ENCODE data around the gene ATF4.

Gene ATF4

DNA sequence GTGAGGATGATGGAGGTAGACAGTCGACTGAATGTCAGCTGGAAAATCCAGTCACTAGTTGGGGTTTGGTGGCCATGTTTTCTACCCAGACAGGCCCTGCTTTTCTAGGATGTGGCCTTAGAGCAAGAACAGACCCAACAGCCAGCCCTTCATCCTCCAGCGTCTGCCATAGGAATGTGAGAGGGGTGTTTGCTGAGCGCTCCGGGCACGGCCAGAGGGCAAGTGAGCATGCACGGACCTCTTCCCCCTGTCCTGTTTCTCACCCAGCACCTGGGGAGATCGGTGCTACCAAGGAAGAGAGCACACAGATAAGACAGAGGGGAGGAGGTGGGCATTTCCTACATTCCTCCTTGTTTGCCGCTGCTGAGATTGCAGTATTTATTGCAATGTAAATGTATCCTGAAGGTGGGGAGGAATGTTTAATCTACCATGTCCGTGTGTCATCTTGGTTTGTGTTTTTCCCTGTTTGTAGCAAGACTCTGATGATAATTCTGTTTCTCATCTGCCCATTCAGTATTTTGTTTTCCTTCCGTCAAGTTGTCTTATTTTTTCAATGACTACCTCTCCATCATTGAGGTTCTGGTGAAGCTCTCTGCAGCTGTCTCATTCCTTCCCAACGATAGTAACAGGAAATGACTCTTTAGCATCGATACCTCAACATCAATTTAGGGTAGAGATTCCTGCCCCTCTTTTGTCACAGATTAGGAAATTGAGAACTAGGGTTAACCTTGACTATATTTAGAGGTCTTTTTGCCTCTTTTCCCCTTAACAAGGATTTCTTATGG lies 4.9 kb upstream of the ATF4 start:
- H3K27ac ChIP-seq, result no peak overlapping the region
- TF ChIP-seq, protein P1, sequence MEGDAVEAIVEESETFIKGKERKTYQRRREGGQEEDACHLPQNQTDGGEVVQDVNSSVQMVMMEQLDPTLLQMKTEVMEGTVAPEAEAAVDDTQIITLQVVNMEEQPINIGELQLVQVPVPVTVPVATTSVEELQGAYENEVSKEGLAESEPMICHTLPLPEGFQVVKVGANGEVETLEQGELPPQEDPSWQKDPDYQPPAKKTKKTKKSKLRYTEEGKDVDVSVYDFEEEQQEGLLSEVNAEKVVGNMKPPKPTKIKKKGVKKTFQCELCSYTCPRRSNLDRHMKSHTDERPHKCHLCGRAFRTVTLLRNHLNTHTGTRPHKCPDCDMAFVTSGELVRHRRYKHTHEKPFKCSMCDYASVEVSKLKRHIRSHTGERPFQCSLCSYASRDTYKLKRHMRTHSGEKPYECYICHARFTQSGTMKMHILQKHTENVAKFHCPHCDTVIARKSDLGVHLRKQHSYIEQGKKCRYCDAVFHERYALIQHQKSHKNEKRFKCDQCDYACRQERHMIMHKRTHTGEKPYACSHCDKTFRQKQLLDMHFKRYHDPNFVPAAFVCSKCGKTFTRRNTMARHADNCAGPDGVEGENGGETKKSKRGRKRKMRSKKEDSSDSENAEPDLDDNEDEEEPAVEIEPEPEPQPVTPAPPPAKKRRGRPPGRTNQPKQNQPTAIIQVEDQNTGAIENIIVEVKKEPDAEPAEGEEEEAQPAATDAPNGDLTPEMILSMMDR (conservative IDR thresholded peaks at IDR 0.05), result no peak

DNA sequence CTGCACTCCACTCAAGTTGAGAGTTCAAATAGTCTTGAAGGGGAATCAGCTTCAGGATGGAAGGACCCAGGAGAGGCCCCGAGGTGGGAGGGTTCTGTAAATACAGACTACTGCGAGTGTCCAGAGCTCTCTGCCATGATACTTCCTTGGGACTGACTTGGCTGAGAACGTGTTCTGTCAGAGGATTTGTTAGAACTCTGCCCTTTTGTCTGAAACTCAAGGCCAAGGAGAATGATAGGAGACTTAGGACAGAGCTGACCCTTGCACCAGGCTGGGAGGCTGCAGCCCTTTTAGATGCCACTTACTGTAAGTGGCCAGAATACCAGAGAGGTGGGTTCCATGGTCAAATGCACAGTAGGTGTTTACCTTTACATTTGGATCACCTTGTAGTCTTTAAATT lies 2.9 kb upstream of the ATF4 start:
- TF ChIP-seq, protein P1 (conservative IDR thresholded peaks at IDR 0.05), result no peak
- H3K27ac ChIP-seq, result peak overlapping the region; percentile 98

DNA sequence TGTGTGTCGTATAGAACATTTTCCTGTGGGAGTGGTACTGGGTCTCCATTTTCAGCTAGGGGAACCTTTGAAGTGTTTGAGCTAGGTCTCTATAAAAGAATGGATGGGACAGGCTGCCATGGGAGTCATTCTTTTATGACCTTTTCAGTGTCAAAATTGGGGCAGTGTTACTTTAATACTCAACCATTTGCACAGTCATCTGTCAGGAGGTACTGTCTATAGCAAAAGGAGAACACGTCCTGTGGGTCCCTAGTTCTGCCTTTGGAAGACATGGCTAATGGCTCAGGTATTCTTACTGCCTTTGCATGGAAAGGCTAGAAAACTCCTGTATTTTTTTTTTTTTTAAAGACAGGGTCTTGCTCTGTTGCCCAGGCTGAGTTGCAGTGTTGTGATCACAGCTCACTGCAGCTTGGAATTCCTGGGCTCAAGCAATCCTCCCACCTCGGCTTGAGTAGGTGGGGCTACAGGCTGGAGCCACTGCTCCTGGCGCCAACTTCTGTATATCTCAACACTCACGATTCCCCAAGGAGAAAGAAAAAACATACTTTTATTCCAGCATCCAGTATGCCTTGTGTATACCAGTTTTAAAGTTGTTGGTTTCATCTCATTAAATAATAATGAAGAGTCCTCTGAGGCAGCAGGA lies 2.1 kb upstream of the ATF4 start:
- H3K27ac ChIP-seq, result peak overlapping the region; percentile 98
- TF ChIP-seq, protein P1 (conservative IDR thresholded peaks at IDR 0.05), result no peak

DNA sequence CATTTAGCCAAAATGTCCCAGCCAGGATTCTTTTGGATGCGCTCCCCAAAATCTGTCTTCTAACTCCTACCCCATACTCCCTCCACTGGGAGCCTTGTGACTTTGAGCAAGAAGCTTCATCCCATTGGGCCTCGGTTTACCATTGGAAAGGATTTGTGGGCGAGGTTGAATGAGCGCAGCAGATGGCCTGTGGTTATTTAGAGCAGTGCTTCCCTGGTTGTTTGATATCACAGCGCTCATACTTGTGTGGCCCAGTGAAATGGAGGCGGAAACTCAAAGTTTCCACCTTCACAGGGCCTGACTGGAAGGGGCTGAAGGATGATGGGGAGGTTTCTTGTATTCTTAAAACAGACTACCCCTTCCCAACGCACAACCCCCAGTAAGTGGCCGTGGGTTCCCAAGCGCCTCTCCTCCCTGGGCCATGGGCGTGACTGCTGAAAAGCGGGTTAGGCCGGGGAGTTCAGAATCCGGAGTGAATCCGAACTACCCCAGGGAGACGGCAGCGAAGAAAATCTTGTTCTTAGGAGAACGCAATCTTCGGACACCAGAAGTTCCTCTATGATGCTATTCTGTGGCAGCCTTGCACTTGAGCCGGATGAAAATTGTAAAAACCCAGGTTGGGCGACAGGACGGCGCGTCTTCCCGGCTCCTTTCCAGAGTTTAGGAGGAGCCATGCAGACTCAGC lies 1.2 kb upstream of the ATF4 start:
- TF ChIP-seq, protein P1 (conservative IDR thresholded peaks at IDR 0.05), result no peak
- peak overlapping the region; percentile 98 for H3K27ac ChIP-seq

DNA sequence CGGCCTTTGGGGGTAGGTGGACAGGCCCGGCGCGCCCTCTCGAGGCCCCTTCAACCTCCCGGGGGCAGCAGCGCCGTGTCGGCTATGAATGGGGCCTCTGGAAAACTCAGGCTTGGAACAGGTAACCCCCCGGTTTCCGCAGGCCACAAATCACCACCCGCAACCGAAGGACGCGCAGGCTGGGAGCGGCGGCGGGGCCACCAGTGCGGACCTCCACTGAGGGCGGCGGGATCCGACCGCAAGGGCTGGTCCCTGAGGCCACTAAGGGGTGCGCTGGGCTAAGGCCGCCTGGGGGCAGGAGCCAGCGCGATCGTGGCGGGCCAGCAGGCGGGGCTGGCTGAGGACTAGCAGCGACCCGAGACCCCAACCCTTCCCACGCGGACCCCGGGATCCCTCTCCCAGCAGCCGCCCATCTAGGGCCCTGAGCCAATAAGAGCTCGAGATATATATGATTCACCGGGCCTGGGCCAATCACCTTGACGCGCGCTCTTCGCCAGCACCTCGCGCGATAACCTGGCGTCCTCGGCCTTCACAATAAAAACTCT lies 609 bp upstream of the ATF4 start:
- peak overlapping the region; percentile 98 for H3K27ac ChIP-seq
- TF ChIP-seq, protein P1 (conservative IDR thresholded peaks at IDR 0.05), result peak; percentile 46

DNA sequence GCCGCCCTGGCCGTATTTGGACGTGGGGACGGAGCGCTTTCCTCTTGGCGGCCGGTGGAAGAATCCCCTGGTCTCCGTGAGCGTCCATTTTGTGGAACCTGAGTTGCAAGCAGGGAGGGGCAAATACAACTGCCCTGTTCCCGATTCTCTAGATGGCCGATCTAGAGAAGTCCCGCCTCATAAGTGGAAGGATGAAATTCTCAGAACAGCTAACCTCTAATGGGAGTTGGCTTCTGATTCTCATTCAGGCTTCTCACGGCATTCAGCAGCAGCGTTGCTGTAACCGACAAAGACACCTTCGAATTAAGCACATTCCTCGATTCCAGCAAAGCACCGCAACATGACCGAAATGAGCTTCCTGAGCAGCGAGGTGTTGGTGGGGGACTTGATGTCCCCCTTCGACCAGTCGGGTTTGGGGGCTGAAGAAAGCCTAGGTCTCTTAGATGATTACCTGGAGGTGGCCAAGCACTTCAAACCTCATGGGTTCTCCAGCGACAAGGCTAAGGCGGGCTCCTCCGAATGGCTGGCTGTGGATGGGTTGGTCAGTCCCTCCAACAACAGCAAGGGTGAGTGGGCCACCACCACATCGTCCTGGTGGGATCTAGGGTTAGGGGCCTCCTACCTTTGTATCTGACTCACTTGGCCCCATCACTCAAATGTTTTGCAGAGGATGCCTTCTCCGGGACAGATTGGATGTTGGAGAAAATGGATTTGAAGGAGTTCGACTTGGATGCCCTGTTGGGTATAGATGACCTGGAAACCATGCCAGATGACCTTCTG lies 934 bp downstream of the ATF4 start:
- H3K27ac ChIP-seq, result peak overlapping the region; percentile 98

DNA sequence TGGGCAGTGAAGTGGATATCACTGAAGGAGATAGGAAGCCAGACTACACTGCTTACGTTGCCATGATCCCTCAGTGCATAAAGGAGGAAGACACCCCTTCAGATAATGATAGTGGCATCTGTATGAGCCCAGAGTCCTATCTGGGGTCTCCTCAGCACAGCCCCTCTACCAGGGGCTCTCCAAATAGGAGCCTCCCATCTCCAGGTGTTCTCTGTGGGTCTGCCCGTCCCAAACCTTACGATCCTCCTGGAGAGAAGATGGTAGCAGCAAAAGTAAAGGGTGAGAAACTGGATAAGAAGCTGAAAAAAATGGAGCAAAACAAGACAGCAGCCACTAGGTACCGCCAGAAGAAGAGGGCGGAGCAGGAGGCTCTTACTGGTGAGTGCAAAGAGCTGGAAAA lies 1.7 kb downstream of the ATF4 start:
- peak overlapping the region; percentile 98 for H3K27ac ChIP-seq

Data from VCaP (cell line).